ENCODE results near the gene CLCN1. TPM values are rescaled to one million over a fixed set of nuclear protein-coding genes. Genes with fewer than 3 reads are reported as not detected.

CLCN1 gene
- polyA plus RNA-seq, 2 of the 4 experiments (the other 2 are of a cell fraction), result 0.08 TPM; not detected in 1

- Histone ChIP-seq H3K4me2 (peak overlapping the region; percentile 83), H3K9me3 (no peaks in the 10 kb centered on the region), H3K27ac (peak overlapping the region; percentile 99 to 100), H3K4me3 (peak overlapping the region; percentile 100), H3K4me1 (peaks cover 46% of the 10 kb centered on the region)
- TF ChIP-seq SREBF2 (IDR thresholded peaks at IDR 0.05) (no peak), ZNF302 (CRISPR knock-in tag; IDR thresholded peaks at IDR 0.05) (no peak), JUNB (IDR thresholded peaks at IDR 0.05) (no peak), PHF8 (IDR thresholded peaks at IDR 0.05; ENCODE audit: borderline replicate concordance, low read depth) (no peak), EHMT2 (IDR thresholded peaks at IDR 0.05; ENCODE audit: low read depth) (no peak), SMC3 (IDR thresholded peaks at IDR 0.05) (peak; percentile 64), RARB (CRISPR knock-in tag; IDR thresholded peaks at IDR 0.05) (no peak), RAD21 (conservative IDR thresholded peaks at IDR 0.05 in 1 of 2, IDR thresholded peaks at IDR 0.05 in 1 of 2) (peak; percentile 26 to 60), CTCF (IDR thresholded peaks at IDR 0.05) (peak; percentile 85), E2F6 (IDR thresholded peaks at IDR 0.05; ENCODE audit: borderline replicate concordance, low read depth) (peak; percentile 58), MAX (IDR thresholded peaks at IDR 0.05) (no peak), HES2 (IDR thresholded peaks at IDR 0.05) (no peak), NPAS2 (CRISPR knock-in tag; IDR thresholded peaks at IDR 0.05; ENCODE audit: borderline replicate concordance) (no peak), HMGXB4 (CRISPR knock-in tag; IDR thresholded peaks at IDR 0.05; ENCODE audit: borderline replicate concordance) (peak; percentile 89; the same call in 1 of the 2 replicates)
- ChIA-PET CTCF (interaction anchor here (0.6 to 3.0 kb wide), 44 partner anchors 9 to 1001 kb away, joined by 3 to 30 read pairs (median 4); partner anchors contain the start of genes EPHA1, FAM131B and GSTK1), POLR2A (interaction anchor here (0.6 to 1.4 kb wide), 8 partner anchors 9 to 140 kb away, joined by 3 to 11 read pairs (median 4); no protein-coding TSS in a partner anchor)
- ATAC-seq (peak; percentile 64 to 82), DNase-seq (ENCODE audit: low read depth in 1 of 2, low spot score in 1 of 2) (peak; percentile 83 to 89), FAIRE-seq (no peak)
- WGBS (ENCODE audit: missing lambda C conversion rate), result 4% methylated on average over 10 of the region's 35 CpGs
Observed at GRCh38 chr7:143380260-143380645, 64.3 kb downstream of the CLCN1 start.

- Histone ChIP-seq H3K27ac (peak within 1 kb of the TSS; percentile 99 to 100), H3K4me3 (peak within 1 kb of the TSS; percentile 100), H3K4me1 (peaks cover 43% of the 10 kb centered on the region), H3K9me3 (no peaks in the 10 kb centered on the region), H3K4me2 (peak within 1 kb of the TSS; percentile 83)
- WGBS (ENCODE audit: missing lambda C conversion rate), result no CpG with 5 or more reads among the region's 72 CpGs
- DNase-seq (ENCODE audit: low read depth in 1 of 2, low spot score in 1 of 2), result peak; percentile 87 to 92
- no peak for FAIRE-seq
- ChIA-PET CTCF (interaction anchor here (0.6 to 3.0 kb wide), 37 partner anchors 9 to 852 kb away, joined by 3 to 30 read pairs (median 5); partner anchors contain the start of genes EPHA1, FAM131B and GSTK1), POLR2A (interaction anchor here (0.6 to 1.4 kb wide), 8 partner anchors 12 to 140 kb away, joined by 3 to 11 read pairs (median 4); no protein-coding TSS in a partner anchor)
- ATAC-seq, result peak; percentile 80 to 86
- TF ChIP-seq PHF8 (IDR thresholded peaks at IDR 0.05; ENCODE audit: borderline replicate concordance, low read depth), result peak; percentile 81; the same call in 1 of the 2 replicates
- no peak for TF ChIP-seq HEYL (CRISPR knock-in tag; IDR thresholded peaks at IDR 0.05)
- TF ChIP-seq HOXA7 (CRISPR knock-in tag; IDR thresholded peaks at IDR 0.05), result no peak
- no peak for TF ChIP-seq CTCF (IDR thresholded peaks at IDR 0.05)
- TF ChIP-seq TFCP2L1 (CRISPR knock-in tag; IDR thresholded peaks at IDR 0.05), result no peak
- no peak for TF ChIP-seq E2F6 (IDR thresholded peaks at IDR 0.05; ENCODE audit: borderline replicate concordance, low read depth)
- TF ChIP-seq RFX5 (IDR thresholded peaks at IDR 0.05), result no peak
- peak; percentile 57; the same call in 1 of the 2 replicates for TF ChIP-seq FOSL2 (IDR thresholded peaks at IDR 0.05)
- TF ChIP-seq FOSL2 (CRISPR knock-in tag; IDR thresholded peaks at IDR 0.05), result peak; percentile 90
- no peak for TF ChIP-seq ZC3H11A (IDR thresholded peaks at IDR 0.05)
- TF ChIP-seq ESRRA (IDR thresholded peaks at IDR 0.05; ENCODE audit: borderline replicate concordance, low read length), result no peak
- TF ChIP-seq BCL3 (IDR thresholded peaks at IDR 0.05), result peak; percentile 65; the same call in 1 of the 3 replicates
Observed at GRCh38 chr7:143380646-143381426, 64.9 kb downstream of the CLCN1 start, which contains the start of gene ZYX. TSS of gene ZYX (plus strand) at chr7:143381345. CDS start at chr7:143381572, 227 bp downstream.
